ENCODE data around the gene TMEM95. TPM values are rescaled to one million over a fixed set of nuclear protein-coding genes. Genes with fewer than 3 reads are reported as not detected.

TMEM95 gene
- total RNA-seq, 1 experiment from 2014 or later, result not detected

DNA sequence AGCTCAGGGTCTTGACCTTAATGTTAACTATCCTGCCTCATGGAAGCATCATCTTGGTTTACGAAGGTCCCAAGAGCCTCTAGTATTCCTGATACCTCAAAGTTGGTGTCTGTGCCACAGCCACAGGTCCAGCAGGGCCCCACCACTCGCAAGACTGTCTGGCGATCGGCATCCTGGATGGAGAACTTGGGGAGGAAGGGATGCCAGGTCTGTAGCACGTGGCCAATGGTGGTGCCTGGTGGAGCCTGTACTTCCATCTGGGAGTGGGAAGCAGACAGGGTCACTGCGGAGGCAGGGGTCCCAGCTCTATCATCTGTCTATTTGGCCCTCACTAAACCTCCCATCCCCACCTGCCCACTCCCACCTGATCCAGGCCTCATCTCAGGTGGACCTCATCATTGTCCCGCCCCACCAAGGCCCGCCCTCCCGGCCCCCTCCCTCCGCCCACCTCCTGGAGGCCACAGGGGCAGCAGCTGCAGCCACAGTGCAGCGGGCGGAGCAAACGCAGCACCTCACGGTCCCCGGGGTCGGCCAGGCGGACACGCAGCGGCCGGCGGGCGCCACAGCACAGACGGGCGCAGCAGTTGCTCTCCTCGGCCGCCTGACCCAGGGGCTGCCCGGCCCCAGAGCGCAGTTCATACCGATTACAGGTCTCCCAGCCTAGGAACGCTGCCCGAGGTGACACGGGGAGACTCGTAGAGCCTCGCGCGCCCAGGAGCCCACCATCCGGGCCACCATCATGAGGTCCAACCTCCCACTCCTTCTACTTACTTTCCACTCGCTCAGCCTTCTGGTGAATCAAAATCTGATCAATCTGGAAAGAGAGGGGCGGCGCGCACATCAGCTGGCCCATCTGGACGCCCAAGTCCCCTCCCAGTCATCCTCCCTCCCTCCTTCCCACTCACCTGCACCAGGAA is 38.0 kb downstream of the TMEM95 start:
- BruUV-seq (replicated peaks), result no TSS peak
- Mint-ChIP-seq H3K36me3 (ENCODE audit: insufficient read depth, unreplicated experiment) (peaks cover 39% of the 10 kb centered on the region), H3K27me3 (ENCODE audit: insufficient read depth, unreplicated experiment) (no peaks in the 10 kb centered on the region), H3K27ac (ENCODE audit: low read depth, unreplicated experiment) (no peak overlapping the region), H3K4me3 (ENCODE audit: unreplicated experiment) (peak overlapping the region; percentile 81), H3K4me1 (ENCODE audit: insufficient read depth, unreplicated experiment) (peaks cover 6% of the 10 kb centered on the region), H3K9me3 (ENCODE audit: unreplicated experiment) (no peaks in the 10 kb centered on the region)
- intact Hi-C loops (cut with micrococcal nuclease), result no loop called here
- TF ChIP-seq CTCF (IDR thresholded peaks at IDR 0.05; ENCODE audit: unreplicated experiment), result no peak
- DNase-seq (ENCODE audit: unreplicated experiment), result no peak
- POLR2A ChIA-PET, result interaction anchor here (0.7 to 2.4 kb wide), 12 partner anchors 7 to 683 kb away, joined by 3 to 17 read pairs (median 3); partner anchors contain the start of genes TMEM102, TMEM256 and TMEM95
- CTCF ChIA-PET, result interaction anchor here (0.6 to 1.2 kb wide), 3 partner anchors 12 to 296 kb away, joined by 3 to 5 read pairs (median 3); partner anchors contain the start of gene TNK1

- DNase-seq (ENCODE audit: unreplicated experiment), result peak; percentile 33
- H3K4me1 Mint-ChIP-seq (ENCODE audit: insufficient read depth, unreplicated experiment), result peaks cover 6% of the 10 kb centered on the region
- intact Hi-C loops (cut with micrococcal nuclease), result loop anchor here (2.0 kb wide), 1 partner anchor 41 kb away; the partner anchor contains the start of gene TMEM102
- TF ChIP-seq CTCF (IDR thresholded peaks at IDR 0.05; ENCODE audit: unreplicated experiment), result no peak
- peak overlapping the region; percentile 81 for H3K4me3 Mint-ChIP-seq (ENCODE audit: unreplicated experiment)
- ChIA-PET POLR2A (interaction anchor here (0.7 to 2.4 kb wide), 9 partner anchors 8 to 682 kb away, joined by 3 to 17 read pairs (median 4); partner anchors contain the start of genes TMEM102, TMEM256 and TMEM95), CTCF (interaction anchor here (0.6 to 1.3 kb wide), 4 partner anchors 33 to 295 kb away, joined by 3 to 4 read pairs (median 4); no protein-coding TSS in a partner anchor)
- BruUV-seq (replicated peaks), result TSS peak; percentile 17
- no peaks in the 10 kb centered on the region for H3K9me3 Mint-ChIP-seq (ENCODE audit: unreplicated experiment)
- no peaks in the 10 kb centered on the region for H3K27me3 Mint-ChIP-seq (ENCODE audit: insufficient read depth, unreplicated experiment)
- H3K36me3 Mint-ChIP-seq (ENCODE audit: insufficient read depth, unreplicated experiment), result peaks cover 30% of the 10 kb centered on the region
- no peak overlapping the region for H3K27ac Mint-ChIP-seq (ENCODE audit: low read depth, unreplicated experiment)
Observed at GRCh38 chr17:7393613-7394451, 38.9 kb downstream of the TMEM95 start.

DNA sequence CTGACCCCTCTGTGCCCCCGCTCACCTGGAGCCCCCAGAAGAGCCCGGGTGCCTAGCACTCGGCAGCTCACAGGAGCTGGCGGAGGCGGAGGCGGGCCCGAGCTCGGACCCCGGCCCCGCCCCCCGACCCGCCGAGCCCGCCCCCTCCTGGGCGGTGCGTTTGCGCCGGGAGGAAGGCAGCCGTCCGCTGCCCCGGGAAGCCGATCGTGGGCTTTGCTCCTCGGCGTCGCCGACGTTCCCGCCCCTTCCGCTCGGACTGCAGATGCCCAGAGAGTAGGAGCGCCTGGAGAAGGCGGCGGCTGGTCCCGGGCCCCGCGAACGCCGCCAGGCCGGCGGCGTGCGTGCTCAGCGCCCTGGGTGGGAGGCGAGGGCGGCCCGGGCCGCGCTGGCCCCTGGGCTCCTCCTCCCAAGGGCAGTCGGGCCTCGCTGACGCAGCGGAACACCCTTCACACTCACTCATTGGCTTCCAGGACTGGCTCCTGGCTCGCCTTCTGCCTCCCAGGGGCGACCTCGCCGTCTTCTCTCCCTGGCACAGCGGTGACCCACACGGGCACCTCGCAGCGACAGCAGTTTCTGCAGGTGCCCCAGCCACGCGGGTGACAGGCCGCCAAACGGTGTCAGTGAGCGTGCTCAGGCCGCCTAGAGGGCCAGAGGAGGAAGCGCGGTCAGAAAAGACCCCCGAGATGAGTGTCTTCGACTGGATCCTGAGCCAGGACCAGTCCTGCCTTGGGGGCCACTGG is 39.7 kb downstream of the TMEM95 start, which contains the start of gene PLSCR3:
PLSCR3 (minus strand) TSS at position 74 of the 740 bp plus-strand sequence. CDS start 415 bp downstream, outside the sequence.
- POLR2A ChIA-PET, result interaction anchor here (0.6 to 2.4 kb wide), 8 partner anchors 9 to 89 kb away, joined by 3 to 17 read pairs (median 4); partner anchors contain the start of genes TMEM102, TMEM256 and TMEM95

More for the DNA sequence above, 39.7 kb downstream of the TMEM95 start, which contains the start of gene PLSCR3:
- peaks cover 6% of the 10 kb centered on the region for H3K4me1 Mint-ChIP-seq (ENCODE audit: insufficient read depth, unreplicated experiment)
- TF ChIP-seq CTCF (IDR thresholded peaks at IDR 0.05; ENCODE audit: unreplicated experiment), result peak; percentile 29
- BruUV-seq (replicated peaks), result no TSS peak
- H3K4me3 Mint-ChIP-seq (ENCODE audit: unreplicated experiment), result peak within 1 kb of the TSS; percentile 81
- H3K9me3 Mint-ChIP-seq (ENCODE audit: unreplicated experiment), result no peaks in the 10 kb centered on the region
- DNase-seq (ENCODE audit: unreplicated experiment), result peak; percentile 83
- intact Hi-C loops (cut with micrococcal nuclease), result loop anchor here (2.0 kb wide), 1 partner anchor 40 kb away; the partner anchor contains the start of gene TMEM102
- CTCF ChIA-PET, result interaction anchor here (1.0 to 1.6 kb wide), 4 partner anchors 10 to 42 kb away, joined by 3 to 4 read pairs (median 4); partner anchors contain the start of gene TMEM256
- no peaks in the 10 kb centered on the region for H3K27me3 Mint-ChIP-seq (ENCODE audit: insufficient read depth, unreplicated experiment)
- peaks cover 22% of the 10 kb centered on the region for H3K36me3 Mint-ChIP-seq (ENCODE audit: insufficient read depth, unreplicated experiment)
- H3K27ac Mint-ChIP-seq (ENCODE audit: low read depth, unreplicated experiment), result peak within 1 kb of the TSS; percentile 68

Data from MCF 10A (cell line).